ENCODE results near the gene TAC4.

DNA sequence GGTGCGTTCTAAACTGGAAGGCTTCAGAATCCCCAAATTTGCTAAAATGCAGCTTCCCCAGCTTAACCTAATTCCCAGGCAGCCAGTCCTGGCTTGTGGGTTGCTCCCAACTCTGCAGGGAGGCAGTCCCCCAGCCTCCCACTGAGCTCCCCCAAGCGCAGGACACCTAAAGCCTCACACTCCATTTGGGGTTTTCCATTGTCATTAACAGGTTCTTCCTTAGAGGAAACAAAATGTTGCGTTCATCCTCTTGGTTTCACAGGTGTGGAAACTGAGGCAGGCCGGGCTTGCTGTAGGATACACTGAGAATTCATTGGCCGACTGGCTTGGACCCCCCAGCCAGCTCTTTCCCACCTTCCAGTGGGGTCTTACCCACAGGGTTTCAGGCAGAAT, 2.3 kb upstream of the TAC4 start:
- TF ChIP-seq, protein P1, sequence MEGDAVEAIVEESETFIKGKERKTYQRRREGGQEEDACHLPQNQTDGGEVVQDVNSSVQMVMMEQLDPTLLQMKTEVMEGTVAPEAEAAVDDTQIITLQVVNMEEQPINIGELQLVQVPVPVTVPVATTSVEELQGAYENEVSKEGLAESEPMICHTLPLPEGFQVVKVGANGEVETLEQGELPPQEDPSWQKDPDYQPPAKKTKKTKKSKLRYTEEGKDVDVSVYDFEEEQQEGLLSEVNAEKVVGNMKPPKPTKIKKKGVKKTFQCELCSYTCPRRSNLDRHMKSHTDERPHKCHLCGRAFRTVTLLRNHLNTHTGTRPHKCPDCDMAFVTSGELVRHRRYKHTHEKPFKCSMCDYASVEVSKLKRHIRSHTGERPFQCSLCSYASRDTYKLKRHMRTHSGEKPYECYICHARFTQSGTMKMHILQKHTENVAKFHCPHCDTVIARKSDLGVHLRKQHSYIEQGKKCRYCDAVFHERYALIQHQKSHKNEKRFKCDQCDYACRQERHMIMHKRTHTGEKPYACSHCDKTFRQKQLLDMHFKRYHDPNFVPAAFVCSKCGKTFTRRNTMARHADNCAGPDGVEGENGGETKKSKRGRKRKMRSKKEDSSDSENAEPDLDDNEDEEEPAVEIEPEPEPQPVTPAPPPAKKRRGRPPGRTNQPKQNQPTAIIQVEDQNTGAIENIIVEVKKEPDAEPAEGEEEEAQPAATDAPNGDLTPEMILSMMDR (IDR thresholded peaks at IDR 0.05) = no peak
- TF ChIP-seq POLR2AphosphoS5 (IDR thresholded peaks at IDR 0.05) (no peak), EP300 (IDR thresholded peaks at IDR 0.05) (no peak)

All from gastroesophageal sphincter (tissue), 3 donors.